ENCODE measurements around the gene TAF11L2.
"Not testable (repeated sequence)": the region's sequence is repeated elsewhere in the genome, so short reads cannot be mapped to it uniquely, and the experiment has no call there.

TAF11L2 gene

GRCh38 chr5:17497931-17498330 is at the start of gene TAF11L2:
Gene TAF11L2 (plus strand): TSS chr5:17498231.
- not testable (repeated sequence) for DNase-seq

- no peak for DNase-seq
Measured at GRCh38 chr5:17448877-17449276, 49.2 kb upstream of the TAF11L2 start.

- no peak for DNase-seq
Measured at GRCh38 chr5:17452936-17453335, 45.1 kb upstream of the TAF11L2 start.

GRCh38 chr5:17455942-17456341 is 42.1 kb upstream of the TAF11L2 start:
- no peak for DNase-seq

GRCh38 chr5:17461793-17462192 is 36.2 kb upstream of the TAF11L2 start:
- no peak for DNase-seq

GRCh38 chr5:17463653-17464052 is 34.4 kb upstream of the TAF11L2 start:
- no peak for DNase-seq

- no peak for DNase-seq
Measured at GRCh38 chr5:17470064-17470463, 28.0 kb upstream of the TAF11L2 start.

GRCh38 chr5:17475064-17475463 is 23.0 kb upstream of the TAF11L2 start:
- not testable (repeated sequence) for DNase-seq

- no peak for DNase-seq
Measured at GRCh38 chr5:17477043-17477442, 21.0 kb upstream of the TAF11L2 start.

- DNase-seq, result no peak
Measured at GRCh38 chr5:17477573-17478265, 20.3 kb upstream of the TAF11L2 start.

GRCh38 chr5:17481378-17481777 is 16.7 kb upstream of the TAF11L2 start:
- no peak for DNase-seq

GRCh38 chr5:17482790-17483189 is 15.2 kb upstream of the TAF11L2 start:
- DNase-seq, result no peak

GRCh38 chr5:17486464-17487173 is 11.4 kb upstream of the TAF11L2 start:
- DNase-seq, result not testable (repeated sequence)

GRCh38 chr5:17487174-17487512 is 10.9 kb upstream of the TAF11L2 start:
- no peak for DNase-seq

- not testable (repeated sequence) for DNase-seq
Measured at GRCh38 chr5:17491257-17491656, 6.8 kb upstream of the TAF11L2 start.

GRCh38 chr5:17492770-17493169 is 5.3 kb upstream of the TAF11L2 start:
- DNase-seq, result no peak

GRCh38 chr5:17497446-17497845 is 585 bp upstream of the TAF11L2 start:
- DNase-seq, result no peak

GRCh38 chr5:17511775-17512325 is 13.8 kb downstream of the TAF11L2 start:
- no peak for DNase-seq

- not testable (repeated sequence) for DNase-seq
Measured at GRCh38 chr5:17517526-17517925, 19.5 kb downstream of the TAF11L2 start.

GRCh38 chr5:17518067-17518466 is 20.0 kb downstream of the TAF11L2 start, which contains the start of gene TAF11L3:
Gene TAF11L3 (plus strand): TSS chr5:17518367.
- DNase-seq, result not testable (repeated sequence)

GRCh38 chr5:17519508-17519907 is 21.5 kb downstream of the TAF11L2 start:
- not testable (repeated sequence) for DNase-seq

GRCh38 chr5:17521501-17521900 is 23.5 kb downstream of the TAF11L2 start, which contains the start of gene TAF11L4:
Gene TAF11L4 (plus strand): TSS chr5:17521801.
- not testable (repeated sequence) for DNase-seq

GRCh38 chr5:17524935-17525334 is 26.9 kb downstream of the TAF11L2 start, which contains the start of gene TAF11L5:
Gene TAF11L5 (plus strand): TSS chr5:17525235.
- DNase-seq, result not testable (repeated sequence)

GRCh38 chr5:17526504-17526903 is 28.5 kb downstream of the TAF11L2 start:
- DNase-seq, result not testable (repeated sequence)
